ENCODE results near the gene NUDT1.

Gene NUDT1

DNA sequence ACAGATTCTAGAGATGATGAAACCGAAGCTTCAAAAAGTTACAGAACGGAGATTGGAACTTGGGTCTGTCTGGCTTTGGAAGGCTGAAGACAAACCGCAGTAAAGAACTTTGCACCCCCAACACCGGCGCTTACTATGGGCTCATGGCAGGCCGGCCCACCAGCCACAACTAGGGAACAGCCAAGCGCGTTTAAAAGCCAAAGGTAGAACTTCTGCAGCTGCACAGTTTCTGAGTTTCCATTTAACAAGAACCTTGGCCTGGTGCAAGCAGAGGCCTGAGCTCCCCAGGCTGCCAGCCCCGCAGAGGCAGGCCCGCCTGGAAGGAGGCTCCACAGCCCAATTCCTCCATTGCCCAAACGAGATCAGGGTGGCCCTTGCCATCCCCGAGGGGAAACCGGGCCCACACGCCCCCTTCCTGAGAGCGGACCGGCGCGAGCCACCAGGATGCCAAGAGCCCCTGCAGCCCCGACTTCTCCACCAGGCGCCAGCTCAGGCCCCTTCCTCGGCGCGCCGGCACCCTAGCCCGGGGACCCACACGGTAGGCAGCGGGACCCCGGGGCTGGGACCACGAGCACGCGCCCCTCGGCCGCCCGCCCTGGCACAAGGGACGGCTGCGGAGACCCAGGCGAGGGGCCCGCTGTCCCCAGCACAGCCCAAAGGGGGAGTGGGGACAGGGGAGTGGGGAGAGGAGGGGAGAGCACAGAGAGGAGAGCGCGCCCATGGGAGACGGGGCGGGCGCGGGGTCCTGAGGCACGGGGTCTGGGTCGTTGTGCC, 9.8 kb upstream of the NUDT1 start (continued):
- TF ChIP-seq, protein P1, sequence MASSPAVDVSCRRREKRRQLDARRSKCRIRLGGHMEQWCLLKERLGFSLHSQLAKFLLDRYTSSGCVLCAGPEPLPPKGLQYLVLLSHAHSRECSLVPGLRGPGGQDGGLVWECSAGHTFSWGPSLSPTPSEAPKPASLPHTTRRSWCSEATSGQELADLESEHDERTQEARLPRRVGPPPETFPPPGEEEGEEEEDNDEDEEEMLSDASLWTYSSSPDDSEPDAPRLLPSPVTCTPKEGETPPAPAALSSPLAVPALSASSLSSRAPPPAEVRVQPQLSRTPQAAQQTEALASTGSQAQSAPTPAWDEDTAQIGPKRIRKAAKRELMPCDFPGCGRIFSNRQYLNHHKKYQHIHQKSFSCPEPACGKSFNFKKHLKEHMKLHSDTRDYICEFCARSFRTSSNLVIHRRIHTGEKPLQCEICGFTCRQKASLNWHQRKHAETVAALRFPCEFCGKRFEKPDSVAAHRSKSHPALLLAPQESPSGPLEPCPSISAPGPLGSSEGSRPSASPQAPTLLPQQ (tag by site-specific recombination; IDR thresholded peaks at IDR 0.05): no peak

DNA sequence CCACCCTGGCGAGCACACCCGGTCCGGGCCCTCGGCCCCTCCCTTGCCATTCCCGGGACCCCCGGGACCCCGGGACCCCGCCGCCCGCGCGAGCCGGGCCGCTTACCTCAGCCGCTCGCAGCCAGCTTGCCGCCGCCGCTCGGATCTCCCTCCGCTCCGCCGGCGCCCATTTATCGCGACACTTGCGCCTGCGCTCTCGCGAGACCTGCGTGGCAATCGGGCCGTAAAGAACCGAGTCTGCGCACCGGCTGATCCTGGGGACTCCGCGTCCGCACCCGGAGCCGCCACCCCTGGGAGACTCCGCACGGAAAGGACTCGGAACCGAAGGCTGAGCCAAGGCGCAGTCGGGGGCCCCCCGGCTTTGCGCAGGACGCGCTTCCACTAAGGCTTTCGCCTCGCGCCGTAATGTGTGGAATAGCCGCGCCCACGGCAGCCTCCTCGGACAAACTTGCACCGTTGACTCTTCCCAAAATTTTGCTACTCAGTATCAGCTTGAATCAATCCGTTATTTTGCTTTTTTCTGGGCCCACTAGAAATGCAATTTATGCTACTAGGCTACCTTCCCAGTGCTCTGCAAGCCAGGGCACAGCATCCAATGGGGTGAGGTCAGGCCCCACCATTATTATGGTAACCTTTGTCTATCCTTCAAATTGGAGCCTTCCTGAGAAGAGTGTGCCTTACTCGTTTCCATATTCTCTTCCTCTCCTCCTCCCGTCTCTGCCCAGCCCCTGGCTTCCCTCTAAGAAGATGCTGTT, 9.1 kb upstream of the NUDT1 start, which contains the start of gene MAD1L1:
TSS of gene MAD1L1 (minus strand) at position 180 of the 755 bp plus-strand sequence. CDS start 2,812 bp downstream, outside the sequence.
- Histone ChIP-seq H3K4me3 (ENCODE audit: low read depth, low read length) (peak within 1 kb of the TSS; percentile 63), H3K9me3 (ENCODE audit: control insufficient read depth, insufficient read depth, low read depth, low read length) (no peaks in the 10 kb centered on the region), H3K36me3 (ENCODE audit: control insufficient read depth in 2 of 2, insufficient read depth in 1 of 2, low read length in 2 of 2) (peaks cover 29 to 58% of the 10 kb centered on the region in 2 experiments), H3K27ac (ENCODE audit: extremely low read depth, low read depth, low read length) (peak within 1 kb of the TSS; percentile 67), H3K4me1 (ENCODE audit: control insufficient read depth, insufficient read depth, low read length) (peaks cover 2% of the 10 kb centered on the region; the same call in 1 of the 2 replicates)
- POLR2A ChIA-PET: interaction anchor here (1.4 to 2.6 kb wide), 2 partner anchors 8 to 9 kb away, joined by 6 to 25 read pairs; partner anchors contain the start of genes MRM2 and NUDT1
- CTCF ChIA-PET: interaction anchor here (0.6 to 2.8 kb wide), 4 partner anchors 8 to 436 kb away, joined by 3 to 7 read pairs (median 4); partner anchors contain the start of genes MRM2 and NUDT1
- TF ChIP-seq ZFP69B (tag by site-specific recombination; IDR thresholded peaks at IDR 0.05) (peak; percentile 46; the same call in 1 of the 2 replicates), ZBTB7A (tag by site-specific recombination; IDR thresholded peaks at IDR 0.05; ENCODE audit: low read depth) (0 out of 2 replicates have a peak, but pooled peaks have one; percentile 50), ZNF394 (tag by site-specific recombination; IDR thresholded peaks at IDR 0.05; ENCODE audit: borderline replicate concordance) (peak; percentile 55; the same call in 1 of the 2 replicates), ZNF660 (tag by site-specific recombination; IDR thresholded peaks at IDR 0.05) (peak; percentile 91), ZNF585B (tag by site-specific recombination; IDR thresholded peaks at IDR 0.05) (no peak), ZNF76 (tag by site-specific recombination; IDR thresholded peaks at IDR 0.05; ENCODE audit: borderline replicate concordance, low read depth) (peak; percentile 38; the same call in 1 of the 2 replicates), ZIC2 (tag by site-specific recombination; IDR thresholded peaks at IDR 0.05) (peak; percentile 57; the same call in 1 of the 2 replicates), ZNF324 (tag by site-specific recombination; IDR thresholded peaks at IDR 0.05) (peak; percentile 78; the same call in 1 of the 2 replicates), ZFP41 (tag by site-specific recombination; IDR thresholded peaks at IDR 0.05; ENCODE audit: borderline replicate concordance) (no peak), SP2 (tag by site-specific recombination; IDR thresholded peaks at IDR 0.05) (peak; percentile 6; the same call in 1 of the 2 replicates), ZNF600 (tag by site-specific recombination; IDR thresholded peaks at IDR 0.05) (peak; percentile 83), ZBTB20 (tag by site-specific recombination; IDR thresholded peaks at IDR 0.05) (peak; percentile 43; the same call in 1 of the 2 replicates), GLIS1 (tag by site-specific recombination; IDR thresholded peaks at IDR 0.05) (peak; percentile 88)
- TF ChIP-seq, protein P2, sequence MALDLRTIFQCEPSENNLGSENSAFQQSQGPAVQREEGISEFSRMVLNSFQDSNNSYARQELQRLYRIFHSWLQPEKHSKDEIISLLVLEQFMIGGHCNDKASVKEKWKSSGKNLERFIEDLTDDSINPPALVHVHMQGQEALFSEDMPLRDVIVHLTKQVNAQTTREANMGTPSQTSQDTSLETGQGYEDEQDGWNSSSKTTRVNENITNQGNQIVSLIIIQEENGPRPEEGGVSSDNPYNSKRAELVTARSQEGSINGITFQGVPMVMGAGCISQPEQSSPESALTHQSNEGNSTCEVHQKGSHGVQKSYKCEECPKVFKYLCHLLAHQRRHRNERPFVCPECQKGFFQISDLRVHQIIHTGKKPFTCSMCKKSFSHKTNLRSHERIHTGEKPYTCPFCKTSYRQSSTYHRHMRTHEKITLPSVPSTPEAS (tag by site-specific recombination; IDR thresholded peaks at IDR 0.05): no peak
- TF ChIP-seq, protein P3, sequence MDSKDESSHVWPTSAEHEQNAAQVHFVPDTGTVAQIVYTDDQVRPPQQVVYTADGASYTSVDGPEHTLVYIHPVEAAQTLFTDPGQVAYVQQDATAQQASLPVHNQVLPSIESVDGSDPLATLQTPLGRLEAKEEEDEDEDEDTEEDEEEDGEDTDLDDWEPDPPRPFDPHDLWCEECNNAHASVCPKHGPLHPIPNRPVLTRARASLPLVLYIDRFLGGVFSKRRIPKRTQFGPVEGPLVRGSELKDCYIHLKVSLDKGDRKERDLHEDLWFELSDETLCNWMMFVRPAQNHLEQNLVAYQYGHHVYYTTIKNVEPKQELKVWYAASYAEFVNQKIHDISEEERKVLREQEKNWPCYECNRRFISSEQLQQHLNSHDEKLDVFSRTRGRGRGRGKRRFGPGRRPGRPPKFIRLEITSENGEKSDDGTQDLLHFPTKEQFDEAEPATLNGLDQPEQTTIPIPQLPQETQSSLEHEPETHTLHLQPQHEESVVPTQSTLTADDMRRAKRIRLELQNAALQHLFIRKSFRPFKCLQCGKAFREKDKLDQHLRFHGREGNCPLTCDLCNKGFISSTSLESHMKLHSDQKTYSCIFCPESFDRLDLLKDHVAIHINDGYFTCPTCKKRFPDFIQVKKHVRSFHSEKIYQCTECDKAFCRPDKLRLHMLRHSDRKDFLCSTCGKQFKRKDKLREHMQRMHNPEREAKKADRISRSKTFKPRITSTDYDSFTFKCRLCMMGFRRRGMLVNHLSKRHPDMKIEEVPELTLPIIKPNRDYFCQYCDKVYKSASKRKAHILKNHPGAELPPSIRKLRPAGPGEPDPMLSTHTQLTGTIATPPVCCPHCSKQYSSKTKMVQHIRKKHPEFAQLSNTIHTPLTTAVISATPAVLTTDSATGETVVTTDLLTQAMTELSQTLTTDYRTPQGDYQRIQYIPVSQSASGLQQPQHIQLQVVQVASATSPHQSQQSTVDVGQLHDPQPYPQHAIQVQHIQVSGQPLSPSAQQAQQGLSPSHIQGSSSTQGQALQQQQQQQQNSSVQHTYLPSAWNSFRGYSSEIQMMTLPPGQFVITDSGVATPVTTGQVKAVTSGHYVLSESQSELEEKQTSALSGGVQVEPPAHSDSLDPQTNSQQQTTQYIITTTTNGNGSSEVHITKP (tag by site-specific recombination; IDR thresholded peaks at IDR 0.05): peak; percentile 93
- TF ChIP-seq, protein P4, sequence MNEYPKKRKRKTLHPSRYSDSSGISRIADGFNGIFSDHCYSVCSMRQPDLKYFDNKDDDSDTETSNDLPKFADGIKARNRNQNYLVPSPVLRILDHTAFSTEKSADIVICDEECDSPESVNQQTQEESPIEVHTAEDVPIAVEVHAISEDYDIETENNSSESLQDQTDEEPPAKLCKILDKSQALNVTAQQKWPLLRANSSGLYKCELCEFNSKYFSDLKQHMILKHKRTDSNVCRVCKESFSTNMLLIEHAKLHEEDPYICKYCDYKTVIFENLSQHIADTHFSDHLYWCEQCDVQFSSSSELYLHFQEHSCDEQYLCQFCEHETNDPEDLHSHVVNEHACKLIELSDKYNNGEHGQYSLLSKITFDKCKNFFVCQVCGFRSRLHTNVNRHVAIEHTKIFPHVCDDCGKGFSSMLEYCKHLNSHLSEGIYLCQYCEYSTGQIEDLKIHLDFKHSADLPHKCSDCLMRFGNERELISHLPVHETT (tag by site-specific recombination; IDR thresholded peaks at IDR 0.05): peak; percentile 52; the same call in 1 of the 2 replicates
- TF ChIP-seq, protein P5, sequence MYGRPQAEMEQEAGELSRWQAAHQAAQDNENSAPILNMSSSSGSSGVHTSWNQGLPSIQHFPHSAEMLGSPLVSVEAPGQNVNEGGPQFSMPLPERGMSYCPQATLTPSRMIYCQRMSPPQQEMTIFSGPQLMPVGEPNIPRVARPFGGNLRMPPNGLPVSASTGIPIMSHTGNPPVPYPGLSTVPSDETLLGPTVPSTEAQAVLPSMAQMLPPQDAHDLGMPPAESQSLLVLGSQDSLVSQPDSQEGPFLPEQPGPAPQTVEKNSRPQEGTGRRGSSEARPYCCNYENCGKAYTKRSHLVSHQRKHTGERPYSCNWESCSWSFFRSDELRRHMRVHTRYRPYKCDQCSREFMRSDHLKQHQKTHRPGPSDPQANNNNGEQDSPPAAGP (tag by site-specific recombination; IDR thresholded peaks at IDR 0.05): 0 out of 2 replicates have a peak, but pooled peaks have one; percentile 26
- TF ChIP-seq, protein P6, sequence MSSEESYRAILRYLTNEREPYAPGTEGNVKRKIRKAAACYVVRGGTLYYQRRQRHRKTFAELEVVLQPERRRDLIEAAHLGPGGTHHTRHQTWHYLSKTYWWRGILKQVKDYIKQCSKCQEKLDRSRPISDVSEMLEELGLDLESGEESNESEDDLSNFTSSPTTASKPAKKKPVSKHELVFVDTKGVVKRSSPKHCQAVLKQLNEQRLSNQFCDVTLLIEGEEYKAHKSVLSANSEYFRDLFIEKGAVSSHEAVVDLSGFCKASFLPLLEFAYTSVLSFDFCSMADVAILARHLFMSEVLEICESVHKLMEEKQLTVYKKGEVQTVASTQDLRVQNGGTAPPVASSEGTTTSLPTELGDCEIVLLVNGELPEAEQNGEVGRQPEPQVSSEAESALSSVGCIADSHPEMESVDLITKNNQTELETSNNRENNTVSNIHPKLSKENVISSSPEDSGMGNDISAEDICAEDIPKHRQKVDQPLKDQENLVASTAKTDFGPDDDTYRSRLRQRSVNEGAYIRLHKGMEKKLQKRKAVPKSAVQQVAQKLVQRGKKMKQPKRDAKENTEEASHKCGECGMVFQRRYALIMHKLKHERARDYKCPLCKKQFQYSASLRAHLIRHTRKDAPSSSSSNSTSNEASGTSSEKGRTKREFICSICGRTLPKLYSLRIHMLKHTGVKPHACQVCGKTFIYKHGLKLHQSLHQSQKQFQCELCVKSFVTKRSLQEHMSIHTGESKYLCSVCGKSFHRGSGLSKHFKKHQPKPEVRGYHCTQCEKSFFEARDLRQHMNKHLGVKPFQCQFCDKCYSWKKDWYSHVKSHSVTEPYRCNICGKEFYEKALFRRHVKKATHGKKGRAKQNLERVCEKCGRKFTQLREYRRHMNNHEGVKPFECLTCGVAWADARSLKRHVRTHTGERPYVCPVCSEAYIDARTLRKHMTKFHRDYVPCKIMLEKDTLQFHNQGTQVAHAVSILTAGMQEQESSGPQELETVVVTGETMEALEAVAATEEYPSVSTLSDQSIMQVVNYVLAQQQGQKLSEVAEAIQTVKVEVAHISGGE (tag by site-specific recombination; conservative IDR thresholded peaks at IDR 0.05; ENCODE audit: low read depth): peak; percentile 81

All from HEK293 (cell line).